OCI-M2 (cell line): ENCODE measurements around the gene NEURL1B.
"Not testable (repeated sequence)": the region's sequence is repeated elsewhere in the genome, so short reads cannot be mapped to it uniquely, and the experiment has no call there.

Experiments
- DNase-seq: peaks from one replicate; lab custom pipeline; 2025; ENCODE audit not compliant: unreplicated experiment; lab: John Stamatoyannopoulos, UW

The NEURL1B gene

GRCh38 chr5:172648755-172649154, 7.7 kb downstream of the NEURL1B start:
- no peak for DNase-seq

GRCh38 chr5:172656496-172656895, 15.4 kb downstream of the NEURL1B start:
- not testable (repeated sequence) for DNase-seq

GRCh38 chr5:172657524-172658233, 16.6 kb downstream of the NEURL1B start:
- not testable (repeated sequence) for DNase-seq

GRCh38 chr5:172658391-172658790, 17.3 kb downstream of the NEURL1B start:
- DNase-seq = no peak

DNA sequence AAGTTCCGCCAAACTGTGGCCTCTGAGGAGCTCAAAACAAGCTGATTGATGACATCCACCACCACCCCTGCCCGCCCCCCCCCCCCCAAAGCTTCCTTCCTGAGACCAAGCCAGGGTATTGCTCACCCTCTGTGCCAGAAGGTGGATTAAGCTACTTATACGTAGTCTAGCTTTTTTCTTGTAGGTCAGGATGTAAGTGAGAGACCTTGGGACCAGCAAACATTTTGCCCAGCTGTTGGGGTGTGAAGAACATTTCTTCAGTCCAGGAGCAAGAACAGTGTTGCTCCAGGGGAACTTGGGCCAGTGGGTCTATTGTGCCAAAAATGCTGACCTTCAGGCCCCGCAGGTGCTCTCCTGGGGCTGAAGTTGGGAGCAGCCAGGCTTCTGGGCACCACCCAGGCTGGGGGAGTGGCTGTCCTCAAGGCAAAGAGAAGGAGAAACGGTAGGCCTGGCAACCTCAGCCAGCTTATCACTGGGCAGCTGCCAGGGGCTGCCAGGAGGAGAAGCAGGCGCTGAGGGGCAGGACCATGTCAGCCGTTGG, 18.0 kb downstream of the NEURL1B start:
- no peak for DNase-seq

GRCh38 chr5:172659570-172659908, 18.5 kb downstream of the NEURL1B start:
- no peak for DNase-seq

DNA sequence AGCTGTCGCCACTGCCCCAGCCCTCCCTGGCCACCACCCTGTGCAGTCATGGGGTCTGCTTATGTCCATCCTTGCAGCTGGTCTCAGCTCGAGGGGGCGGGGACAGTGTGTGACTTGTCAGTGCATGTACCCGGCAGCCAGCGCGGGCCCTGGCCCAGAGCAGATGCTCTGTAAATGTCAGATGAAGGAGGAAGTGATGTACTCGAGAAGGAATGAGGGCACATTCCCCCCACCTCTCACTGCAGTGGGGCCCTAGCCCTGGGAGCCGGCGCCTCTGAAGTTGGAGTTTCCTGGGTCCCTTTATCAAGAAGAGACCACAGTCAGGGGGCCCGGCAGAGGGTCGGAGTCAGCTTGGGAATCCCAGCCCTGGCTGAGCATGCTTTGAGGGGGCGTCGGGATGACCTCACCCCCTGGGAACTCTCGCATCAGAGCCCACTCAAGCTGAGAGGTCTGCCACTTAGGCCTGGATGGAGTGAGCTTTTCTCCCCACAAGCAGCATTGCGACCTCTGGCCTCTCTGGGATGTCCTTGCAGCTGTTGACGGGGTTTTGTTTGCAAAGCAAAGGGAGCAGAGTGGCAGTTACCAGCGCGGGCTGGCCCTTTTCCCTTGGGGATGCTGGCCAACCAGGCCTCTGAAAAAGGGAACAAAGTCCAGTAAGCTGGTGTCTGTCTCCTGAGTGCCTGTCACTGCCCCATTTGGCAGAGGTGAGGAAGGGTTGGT, 19.0 kb downstream of the NEURL1B start:
- DNase-seq = no peak

DNA sequence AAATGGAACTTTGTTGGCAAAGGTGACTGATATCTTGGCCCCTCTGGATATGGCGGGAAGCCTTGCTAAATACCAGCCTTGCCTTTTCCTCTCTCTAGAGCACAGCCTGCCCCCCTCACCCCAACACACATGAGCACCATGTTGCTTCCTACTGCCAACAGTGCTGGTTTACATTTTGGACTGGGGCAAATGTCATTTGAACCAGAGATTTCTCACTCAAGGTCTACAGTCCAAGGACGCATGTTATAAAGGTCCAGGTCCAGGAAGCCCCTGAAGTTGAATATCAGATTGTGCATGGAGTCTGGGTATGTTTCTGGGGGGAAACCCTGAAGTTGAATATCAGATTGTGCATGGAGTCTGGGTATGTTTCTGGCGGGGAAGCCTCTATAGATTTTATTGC, 19.9 kb downstream of the NEURL1B start:
- DNase-seq = no peak

DNA sequence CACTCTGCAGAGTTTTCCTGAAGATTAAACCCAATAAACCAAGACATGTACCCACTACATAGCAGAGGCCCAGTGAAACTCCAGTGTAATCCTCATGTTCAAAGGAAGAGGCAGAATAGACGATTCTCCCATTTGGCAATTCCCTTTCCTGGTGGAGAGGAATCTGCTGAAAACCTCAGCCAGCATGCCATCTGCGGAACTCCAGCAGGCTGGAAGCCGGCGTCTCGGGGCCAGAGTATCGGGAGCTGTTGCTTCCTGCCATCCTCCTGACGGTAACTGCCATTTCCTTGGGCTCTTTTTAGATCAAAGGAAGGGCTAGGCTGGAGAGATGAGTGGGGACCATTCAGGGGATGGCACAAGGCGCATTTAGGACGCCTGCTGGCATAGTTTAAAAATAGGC, 20.5 kb downstream of the NEURL1B start:
- no peak for DNase-seq

DNA sequence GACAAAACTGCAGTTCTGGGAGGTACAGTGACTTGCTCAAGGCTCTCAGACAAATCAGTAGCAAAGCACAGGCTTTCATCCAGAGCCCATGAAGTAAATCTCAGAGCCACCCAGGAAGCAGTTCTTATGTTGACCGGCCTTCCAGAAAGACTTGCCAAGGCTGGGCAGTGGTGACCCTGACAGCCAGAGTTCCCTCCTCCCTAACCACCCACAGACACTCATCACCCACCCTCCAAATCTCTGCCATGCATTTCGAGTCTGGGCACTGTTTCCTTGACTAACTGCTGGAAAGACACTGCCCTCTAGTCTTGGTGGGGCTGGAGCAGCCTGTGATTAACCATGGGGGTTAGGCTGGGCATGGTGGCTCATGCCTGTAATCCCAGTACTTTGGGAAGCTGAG, 21.5 kb downstream of the NEURL1B start:
- DNase-seq = no peak

DNA sequence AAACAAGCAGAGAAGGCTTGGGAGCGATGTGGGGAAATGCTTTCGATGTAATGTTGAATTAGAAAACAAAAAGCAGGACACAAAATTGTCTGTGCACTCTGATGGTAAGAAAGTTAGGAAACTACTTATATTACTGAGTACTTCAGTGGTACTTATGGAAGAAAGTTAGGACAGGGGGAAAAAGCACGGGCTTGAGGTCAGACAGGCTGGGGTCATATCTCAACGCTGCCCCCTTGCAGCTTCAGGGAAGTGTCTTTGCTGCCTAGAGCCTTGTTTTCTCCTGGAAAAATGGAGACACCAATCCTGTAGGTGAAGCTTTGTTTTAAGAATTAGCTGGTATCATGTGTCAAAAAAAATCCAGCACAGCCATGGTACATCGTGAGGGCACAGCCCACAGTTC, 23.0 kb downstream of the NEURL1B start:
- DNase-seq = no peak

DNA sequence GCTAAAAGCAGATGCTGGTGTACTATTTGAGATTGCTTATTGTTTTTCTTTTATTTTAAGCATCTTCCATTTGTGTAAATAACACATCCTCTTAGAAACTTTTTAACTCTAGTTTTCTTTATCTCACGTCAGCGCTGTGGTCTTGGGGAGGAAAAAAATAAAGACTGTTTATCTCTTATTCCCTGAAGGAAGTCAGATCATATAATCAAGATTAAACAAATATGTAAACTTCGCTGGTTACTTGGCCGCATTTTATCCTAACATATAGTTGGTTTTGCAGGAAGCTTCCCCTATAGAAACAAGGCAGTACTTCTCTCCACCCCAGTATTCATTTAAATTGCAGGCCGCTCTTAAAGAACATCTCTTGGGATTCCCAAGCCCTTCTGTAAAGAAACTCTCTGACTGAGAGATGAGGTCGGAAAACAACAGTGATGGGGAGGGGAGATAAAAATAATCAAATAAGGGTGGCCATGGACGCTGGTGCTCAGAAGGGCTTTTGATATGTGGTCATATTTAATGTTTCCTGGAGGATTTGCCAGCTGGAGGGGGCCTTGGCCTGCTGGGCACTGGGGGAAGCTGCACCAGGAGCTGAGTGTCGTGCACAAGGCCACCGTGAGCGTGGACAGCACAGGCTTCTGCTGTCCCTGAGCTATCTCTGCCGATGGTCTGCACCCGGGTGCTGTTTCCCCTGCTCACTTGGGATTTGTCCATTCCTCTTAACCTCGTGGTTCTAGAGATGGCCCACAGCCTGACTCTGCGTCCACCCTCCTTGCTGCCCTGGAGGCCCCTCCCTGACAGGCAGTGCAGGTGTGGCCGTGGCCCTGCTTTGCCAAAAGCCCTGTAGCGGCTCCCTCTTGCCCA, 23.8 kb downstream of the NEURL1B start:
- no peak for DNase-seq

DNA sequence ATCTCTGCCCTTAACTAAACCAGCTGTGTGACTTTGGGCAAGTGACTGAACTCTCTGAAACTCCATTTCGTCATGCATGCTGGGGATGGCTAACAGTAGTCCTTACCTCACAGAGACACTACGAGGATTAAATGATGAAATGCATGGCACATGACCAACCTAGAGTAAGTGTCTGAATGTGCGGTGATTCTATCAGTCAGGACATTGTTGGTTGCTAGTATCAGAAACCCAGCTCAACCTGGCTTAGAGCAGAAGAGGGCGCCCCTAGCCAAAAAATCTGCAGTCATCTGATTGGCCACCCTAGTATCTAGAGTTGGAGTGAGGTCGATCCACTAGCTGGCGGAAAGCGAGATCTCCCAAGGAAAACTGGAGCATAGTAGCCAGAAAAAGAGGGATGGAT, 25.2 kb downstream of the NEURL1B start:
- DNase-seq = no peak

GRCh38 chr5:172667786-172668593, 26.9 kb downstream of the NEURL1B start:
- DNase-seq = no peak

DNA sequence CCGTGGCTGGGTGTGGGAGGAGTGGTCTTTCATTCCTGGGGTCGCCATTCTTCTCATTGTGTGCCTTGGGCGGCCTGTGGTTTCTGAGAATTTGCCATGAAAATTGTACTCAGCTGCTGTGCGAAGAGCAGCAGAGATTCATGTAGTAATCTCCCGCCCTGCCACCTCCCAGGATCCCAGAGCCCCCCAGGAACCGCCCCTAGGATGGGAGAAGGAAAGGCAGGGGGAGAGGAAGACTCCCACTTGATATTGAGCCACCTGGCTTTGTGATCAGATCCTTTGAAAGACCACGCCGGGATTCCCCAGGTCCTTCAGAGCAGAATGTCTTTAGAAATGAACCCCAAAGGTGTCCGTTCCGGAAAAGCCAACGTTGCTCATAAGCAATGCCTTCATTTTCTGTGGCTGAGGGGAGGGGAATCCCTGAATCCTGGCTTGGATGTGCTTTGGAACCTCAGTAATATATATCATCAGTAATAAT, 27.6 kb downstream of the NEURL1B start:
- no peak for DNase-seq

DNA sequence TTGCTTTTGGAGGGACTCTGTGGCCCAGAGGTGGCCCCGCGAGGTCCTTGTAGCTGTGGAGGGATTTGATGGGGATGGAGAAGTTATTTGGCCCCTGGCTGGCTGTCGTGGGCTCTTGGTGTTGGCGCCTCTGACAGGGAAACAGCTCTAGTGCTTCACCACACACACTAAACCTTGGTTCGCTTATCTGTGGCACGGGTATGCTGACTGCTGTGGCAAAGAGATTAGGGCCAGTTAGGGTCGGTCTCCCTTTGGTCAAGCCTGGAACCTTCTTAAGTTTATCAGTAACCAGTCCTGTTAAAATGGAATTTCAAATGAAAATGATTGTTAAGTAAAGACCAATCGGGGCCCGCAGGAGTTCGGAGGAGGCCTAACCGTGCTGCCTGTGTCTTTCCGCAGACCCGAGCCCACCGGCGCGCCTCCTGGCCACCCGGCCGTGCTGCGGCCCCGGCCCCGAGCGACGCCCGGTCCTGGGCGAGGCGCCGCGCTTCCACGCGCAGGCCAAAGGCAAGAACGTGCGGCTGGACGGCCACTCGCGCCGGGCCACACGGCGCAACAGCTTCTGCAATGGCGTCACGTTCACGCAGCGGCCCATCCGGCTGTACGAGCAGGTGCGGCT, 28.4 kb downstream of the NEURL1B start:
- no peak for DNase-seq

- no peak for DNase-seq
Observed at GRCh38 chr5:172670005-172670402, 28.9 kb downstream of the NEURL1B start.

- DNase-seq = no peak
Observed at GRCh38 chr5:172670444-172670843, 29.4 kb downstream of the NEURL1B start.

DNA sequence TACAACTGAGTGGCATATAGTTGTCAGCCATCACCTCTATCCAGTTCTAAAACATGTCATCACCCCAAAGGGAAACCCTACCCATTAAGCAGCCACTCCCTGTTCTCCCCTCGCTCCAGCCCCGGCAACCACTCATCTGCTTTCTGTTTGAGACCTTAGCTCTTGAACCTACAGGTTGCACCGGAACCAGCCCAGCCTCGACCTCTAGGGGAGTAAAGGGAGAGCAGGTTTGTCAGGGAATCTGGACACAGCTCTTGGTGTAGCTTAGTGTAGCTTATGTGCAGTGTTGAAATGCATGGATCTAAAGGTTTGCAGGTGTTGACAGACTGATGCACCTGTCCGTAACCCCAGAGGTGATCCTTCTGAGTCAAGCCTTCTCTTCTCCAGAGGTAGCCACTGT, 30.0 kb downstream of the NEURL1B start:
- DNase-seq = no peak

- no peak for DNase-seq
Observed at GRCh38 chr5:172672681-172673080, 31.6 kb downstream of the NEURL1B start.
